HG02938 (cell line): ENCODE results near the gene BORCS8.
"Not testable (repeated sequence)": the region's sequence is repeated elsewhere in the genome, so short reads cannot be mapped to it uniquely, and the experiment has no call there.

Experiments used
- ATAC-seq: cut with Tn5 transposase; IDR thresholded peaks from one replicate; pipeline ENCODE4 v1.9.1; 2021; ENCODE audit warnings: mild to moderate bottlenecking, moderate library complexity; ENCODE audit not compliant: unreplicated experiment

Gene BORCS8

GRCh38 chr19:19152668-19153384, 39.1 kb downstream of the BORCS8 start:
- ATAC-seq: no peak

GRCh38 chr19:19151418-19151817, 40.5 kb downstream of the BORCS8 start:
- no peak for ATAC-seq

- ATAC-seq: no peak
Measured at GRCh38 chr19:19149435-19149834, 42.5 kb downstream of the BORCS8 start.

- not testable (repeated sequence) for ATAC-seq
Measured at GRCh38 chr19:19148504-19148903, 43.4 kb downstream of the BORCS8 start.

- no peak for ATAC-seq
Measured at GRCh38 chr19:19147344-19147743, 44.6 kb downstream of the BORCS8 start.

GRCh38 chr19:19146865-19147264, 45.1 kb downstream of the BORCS8 start:
- no peak for ATAC-seq

- no peak for ATAC-seq
Measured at GRCh38 chr19:19145684-19146608, 46.0 kb downstream of the BORCS8 start.

- no peak for ATAC-seq
Measured at GRCh38 chr19:19145281-19145680, 46.7 kb downstream of the BORCS8 start.

- no peak for ATAC-seq
Measured at GRCh38 chr19:19142347-19142746, 49.6 kb downstream of the BORCS8 start.

GRCh38 chr19:19140476-19140875, 51.5 kb downstream of the BORCS8 start:
- no peak for ATAC-seq

- no peak for ATAC-seq
Measured at GRCh38 chr19:19139876-19140229, 52.1 kb downstream of the BORCS8 start.

GRCh38 chr19:19138109-19138981, 53.6 kb downstream of the BORCS8 start, which contains the start of gene TMEM161A:
TSS of gene TMEM161A (minus strand) at chr19:19138478. CDS start at chr19:19138428, 50 bp downstream.
- peak; percentile 97 for ATAC-seq

- no peak for ATAC-seq
Measured at GRCh38 chr19:19137556-19138108, 54.3 kb downstream of the BORCS8 start.

- ATAC-seq: not testable (repeated sequence)
Measured at GRCh38 chr19:19135713-19136112, 56.2 kb downstream of the BORCS8 start.

- no peak for ATAC-seq
Measured at GRCh38 chr19:19134687-19135158, 57.2 kb downstream of the BORCS8 start.

- ATAC-seq: no peak
Measured at GRCh38 chr19:19133985-19134384, 58.0 kb downstream of the BORCS8 start.

GRCh38 chr19:19132912-19133311, 59.0 kb downstream of the BORCS8 start:
- no peak for ATAC-seq

GRCh38 chr19:19131989-19132388, 60.0 kb downstream of the BORCS8 start:
- ATAC-seq: no peak
